Spleen (tissue), 11 donors: ENCODE results near the gene WNT1. TPM values are rescaled to one million over a fixed set of nuclear protein-coding genes. Genes with fewer than 3 reads are reported as not detected.

Experiments used
- DNase-seq: peaks from one replicate; pipeline ENCODE4 v3.0.0-alpha.2; 2020
- H3K27ac ChIP-seq, 8 donors: fragments of 200-600 bp; sonication (generic) in 7 of 8; 1 replicate in 4 of 8; 2 replicates in 4 of 8; pipeline versions ENCODE4 v1.5.0 to v1.8.0; 2016 to 2021; ENCODE audit warnings: inconsistent platforms in 4 of 8, mild to moderate bottlenecking in 4 of 8, moderate library complexity in 1 of 8
- H3K27me3 ChIP-seq, 7 donors: fragments of 200-600 bp; sonication (generic) in 6 of 7; replicated peaks in 1 of 7; 1 replicate in 4 of 7; 2 replicates in 3 of 7; pipeline versions ENCODE4 v1.5.0 to v1.8.0; 2016 to 2021; ENCODE audit warnings: inconsistent platforms in 3 of 7, mild to moderate bottlenecking in 1 of 7
- H3K36me3 ChIP-seq, 6 donors: fragments of 200-600 bp; sonication (generic) in 5 of 6; 1 replicate in 4 of 6; 2 replicates in 2 of 6; pipeline versions ENCODE4 v1.5.0 to v1.8.0; 2016 to 2021; ENCODE audit warnings: inconsistent platforms in 2 of 6
- H3K4me1 ChIP-seq, 6 donors: fragments of 200-600 bp; sonication (generic) in 5 of 6; 1 replicate in 3 of 6; 2 replicates in 3 of 6; pipeline versions ENCODE4 v1.5.0 to v1.8.0; 2016 to 2021; ENCODE audit warnings: inconsistent platforms in 3 of 6
- H3K4me3 ChIP-seq, 8 donors: fragments of 200-600 bp; sonication (generic) in 7 of 8; 1 replicate in 4 of 8; 2 replicates in 4 of 8; pipeline versions ENCODE4 v1.5.0 to v1.8.0; 2016 to 2021; ENCODE audit warnings: inconsistent platforms in 4 of 8, mild to moderate bottlenecking in 4 of 8, moderate library complexity in 2 of 8
- H3K9me3 ChIP-seq, 8 donors: fragments of 200-600 bp; sonication (generic) in 7 of 8; 1 replicate in 4 of 8; 2 replicates in 4 of 8; pipeline versions ENCODE4 v1.5.0 to v1.8.0; 2016 to 2021; ENCODE audit warnings: inconsistent platforms in 4 of 8
- CTCF ChIP-seq, 11 experiments: fragments of 200-600 bp in 7 of 11; fragments of 450-650 bp in 4 of 11; sonication (generic) in 4 of 11; IDR thresholded peaks in 8 of 11; conservative IDR thresholded peaks in 3 of 11; 1 replicate in 7 of 11; 2 replicates in 4 of 11; pipeline versions ENCODE4 v1.4.0 to v1.8.0; 2016 to 2021; ENCODE audit warnings: antibody characterized with exemption in 11 of 11, inconsistent platforms in 4 of 11, mild to moderate bottlenecking in 1 of 11
- POLR2A ChIP-seq, 3 donors: fragments of 450-650 bp; IDR thresholded peaks; one replicate each; pipeline ENCODE4 v1.5.1; 2017; ENCODE audit warnings: antibody characterized with exemption in 3 of 3, mild to moderate bottlenecking in 1 of 3
- POLR2AphosphoS5 ChIP-seq, 3 donors: sonication (generic); formaldehyde crosslinking; IDR thresholded peaks; one replicate each; pipeline ENCODE4 v1.5.1; 2017; ENCODE audit warnings: antibody characterized with exemption in 3 of 3
- WGBS, 5 donors: extraction: QIAGEN DNeasy Blood & Tissue Kit in 3 of 5; methylation state at CpG; one replicate each; pipeline versions ENCODE4 v1.1.5 to v1.1.7; 2013 to 2018; 5-methylcytosine and 5-hydroxymethylcytosine counted together
- intact Hi-C: fragments of 100-400 bp; cut with DNase I; formaldehyde crosslinking; loops from one replicate; pipeline ENCODE4 v1.15.0; 2023; ENCODE audit warnings: low total_unique reads
- polyA plus RNA-seq, 3 donors: library from polyadenylated mRNA; stranded (reverse); fragments of 200-250 nt; gene quantifications; one replicate each; pipeline ENCODE4 v1.2.1, GENCODE V29; 2013
- total RNA-seq, 7 donors: library from RNA; depleted of rRNA in 3 of 7; stranded (reverse); fragments of >200 nt in 3 of 7; fragmentation: NEBNext Ultra II Directional in 4 of 7; extraction: Animal tissue kit (Norgen Biotek cat#: 25700) in 4 of 7; gene quantifications; one replicate each; pipeline versions ENCODE4 v1.1.0 to v1.2.1, GENCODE V29; 2016 to 2021
- donor health status: healthy with polysubstance abuse.
- donor health status: DM: no; HTN: no; CAD: no; lungs with moderate emphysema.
- donor health status: DM: no; HTN: no; CAD: no.
- donor health status: Bipolar disorder and iron deficiency.
- donor health status: healthy.
- donor health status: DM: no; HTN: no; CAD: no.
- donor health status: DM: yes; HTN: yes; CAD: no.

Gene WNT1
- total and polyA plus RNA-seq, 10 donors, result 0.06 to 0.52 (median 0.32) TPM; not detected in 6

- TF ChIP-seq POLR2AphosphoS5 (IDR thresholded peaks at IDR 0.05) (no peak), CTCF (IDR thresholded peaks at IDR 0.05 in 8 of 11, conservative IDR thresholded peaks at IDR 0.05 in 3 of 11) (no peak), POLR2A (IDR thresholded peaks at IDR 0.05) (no peak)
- no peak overlapping the region for H3K27ac ChIP-seq
- no peak for DNase-seq
- H3K4me1 ChIP-seq, result peaks cover 0 to 3% (median 0%) of the 10 kb centered on the region in 6 donors
- H3K27me3 ChIP-seq, result no peaks in the 10 kb centered on the region
- H3K9me3 ChIP-seq, result no peaks in the 10 kb centered on the region
- H3K36me3 ChIP-seq, result peaks cover 5 to 95% (median 61%) of the 10 kb centered on the region in 6 donors
- H3K4me3 ChIP-seq, result no peak overlapping the region
- 68 to 92% (median 88%) methylated on average over 1 of the region's 1 CpG for WGBS, 5 donors
- intact Hi-C loops, result no loop called here
Observed at GRCh38 chr12:49008943-49009342, 30.8 kb downstream of the WNT1 start.

- no peak for DNase-seq
- Histone ChIP-seq H3K27me3 (no peaks in the 10 kb centered on the region), H3K27ac (no peak overlapping the region), H3K4me1 (peaks cover 0 to 11% (median 0%) of the 10 kb centered on the region in 6 donors), H3K9me3 (no peaks in the 10 kb centered on the region), H3K36me3 (peaks cover 4 to 83% (median 51%) of the 10 kb centered on the region in 6 donors), H3K4me3 (no peak overlapping the region)
- WGBS, 5 donors, result 87 to 100% (median 96%) methylated on average over 3 of the region's 3 CpGs
- intact Hi-C loops, result no loop called here
- TF ChIP-seq POLR2AphosphoS5 (IDR thresholded peaks at IDR 0.05) (no peak), CTCF (IDR thresholded peaks at IDR 0.05 in 8 of 11, conservative IDR thresholded peaks at IDR 0.05 in 3 of 11) (no peak), POLR2A (IDR thresholded peaks at IDR 0.05) (no peak)
Observed at GRCh38 chr12:49010092-49010668, 32.1 kb downstream of the WNT1 start.

GRCh38 chr12:49012739-49013138, 34.6 kb downstream of the WNT1 start:
- Histone ChIP-seq H3K9me3 (no peaks in the 10 kb centered on the region), H3K4me1 (peaks cover 5 to 36% (median 15%) of the 10 kb centered on the region in 6 donors), H3K27ac (no peak overlapping the region), H3K36me3 (peaks cover 4 to 57% (median 43%) of the 10 kb centered on the region in 6 donors), H3K4me3 (no peak overlapping the region), H3K27me3 (no peaks in the 10 kb centered on the region)
- intact Hi-C loops, result no loop called here
- TF ChIP-seq POLR2AphosphoS5 (IDR thresholded peaks at IDR 0.05) (no peak), CTCF (IDR thresholded peaks at IDR 0.05 in 8 of 11, conservative IDR thresholded peaks at IDR 0.05 in 3 of 11) (no peak), POLR2A (IDR thresholded peaks at IDR 0.05) (no peak)
- no peak for DNase-seq

GRCh38 chr12:49013428-49013827, 35.3 kb downstream of the WNT1 start:
- no peak for DNase-seq
- no peak for TF ChIP-seq CTCF (IDR thresholded peaks at IDR 0.05 in 8 of 11, conservative IDR thresholded peaks at IDR 0.05 in 3 of 11)
- TF ChIP-seq POLR2A (IDR thresholded peaks at IDR 0.05), result no peak
- TF ChIP-seq POLR2AphosphoS5 (IDR thresholded peaks at IDR 0.05), result no peak
- H3K9me3 ChIP-seq, result no peaks in the 10 kb centered on the region
- 85 to 94% (median 90%) methylated on average over 3 of the region's 3 CpGs for WGBS, 5 donors
- no peak overlapping the region for H3K27ac ChIP-seq
- H3K4me3 ChIP-seq, result no peak overlapping the region
- no peaks in the 10 kb centered on the region for H3K27me3 ChIP-seq
- intact Hi-C loops, result no loop called here
- peaks cover 7 to 42% (median 17%) of the 10 kb centered on the region in 6 donors for H3K4me1 ChIP-seq
- H3K36me3 ChIP-seq, result peaks cover 4 to 50% (median 40%) of the 10 kb centered on the region in 6 donors
